Measurements from ENCODE around the gene CRMP1.

Gene CRMP1

GRCh38 chr4:5924461-5925125, 31.7 kb upstream of the CRMP1 start:
- Histone ChIP-seq H2AK5ac (ENCODE audit: low read depth, low read length) (peak overlapping the region; percentile 40), H3K18ac (ENCODE audit: low read length) (no peak overlapping the region), H2BK5ac (ENCODE audit: low read length) (peak overlapping the region; percentile 57), H3K79me1 (ENCODE audit: low read depth, low read length) (no peaks in the 10 kb centered on the region), H2BK120ac (ENCODE audit: low read depth, low read length) (no peak overlapping the region), H3K14ac (ENCODE audit: low read length) (no peak overlapping the region), H2BK12ac (ENCODE audit: low read length) (no peak overlapping the region), H2BK15ac (ENCODE audit: low read length) (peak overlapping the region; percentile 30), H3K27ac (replicated peaks; ENCODE audit: low read length) (no peak overlapping the region), H3K9ac (ENCODE audit: low read depth, low read length, poor library complexity) (no peak overlapping the region), H3K4me1 (ENCODE audit: control insufficient read depth in 2 of 2, insufficient read depth in 1 of 2, low read depth in 1 of 2, low read length in 2 of 2) (peaks cover 5 to 6% of the 10 kb centered on the region in 2 donors), H4K91ac (ENCODE audit: low read depth, low read length, poor library complexity) (no peak overlapping the region), H2AFZ (ENCODE audit: low read length) (no peak overlapping the region), H3K4ac (ENCODE audit: low read length) (no peak overlapping the region), H3K23ac (ENCODE audit: low read depth, low read length, poor library complexity) (peak overlapping the region; percentile 52), H3K27me3 (ENCODE audit: control insufficient read depth in 3 of 3, insufficient read depth in 3 of 3, low read depth in 1 of 3, low read length in 3 of 3) (peaks cover 0 to 36% (median 0%) of the 10 kb centered on the region in 3 experiments), H3K4me3 (ENCODE audit: low read length in 2 of 2) (no peak overlapping the region), H3K36me3 (replicated peaks in 1 of 2; ENCODE audit: control insufficient read depth in 2 of 2, insufficient read depth in 2 of 2, low read length in 2 of 2) (no peaks in the 10 kb centered on the region), H3K9me3 (replicated peaks in 1 of 2; ENCODE audit: control insufficient read depth in 2 of 2, insufficient read depth in 1 of 2, low read depth in 1 of 2, low read length in 2 of 2) (no peaks in the 10 kb centered on the region), H4K8ac (ENCODE audit: low read depth, low read length) (no peak overlapping the region), H3K4me2 (ENCODE audit: insufficient read depth, low read length, poor library complexity, severe bottlenecking) (no peak overlapping the region)
- no CpG with 5 or more reads among the region's 12 CpGs for WGBS, 2 donors (ENCODE audit: extremely low coverage in 2 of 2, insufficient read length in 2 of 2, insufficient replicate concordance in 1 of 2)
- no peak for DNase-seq (ENCODE audit: low spot score)

DNA sequence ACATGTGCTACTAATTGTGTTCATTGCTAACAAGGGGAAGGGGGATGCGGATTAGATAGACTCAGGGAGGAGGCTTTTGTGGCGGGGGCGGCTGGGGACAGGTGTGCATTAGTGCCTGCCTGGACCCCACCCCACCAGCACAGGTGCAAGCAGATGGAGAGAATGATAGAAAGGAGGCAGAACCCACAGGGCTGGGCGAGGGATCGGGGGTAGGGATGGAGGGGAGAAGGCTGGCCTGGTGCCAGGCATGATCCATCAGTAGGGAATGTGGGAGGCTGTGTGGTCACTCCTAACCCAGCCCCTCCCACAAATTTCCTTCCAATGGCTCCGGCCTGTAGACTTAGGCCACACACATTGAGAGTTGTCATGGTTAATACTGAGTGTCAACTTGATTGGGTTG, 30.5 kb upstream of the CRMP1 start:
- H3K23ac ChIP-seq (ENCODE audit: low read depth, low read length, poor library complexity) = no peak overlapping the region
- H3K18ac ChIP-seq (ENCODE audit: low read length) = no peak overlapping the region
- no peak for DNase-seq (ENCODE audit: low spot score)
- peaks cover 5 to 6% of the 10 kb centered on the region in 2 donors for H3K4me1 ChIP-seq (ENCODE audit: control insufficient read depth in 2 of 2, insufficient read depth in 1 of 2, low read depth in 1 of 2, low read length in 2 of 2)
- WGBS, 2 donors (ENCODE audit: extremely low coverage in 2 of 2, insufficient read length in 2 of 2, insufficient replicate concordance in 1 of 2) = no CpG with 5 or more reads among the region's 6 CpGs
- no peak overlapping the region for H2BK12ac ChIP-seq (ENCODE audit: low read length)
- no peak overlapping the region for H2BK5ac ChIP-seq (ENCODE audit: low read length)
- peaks cover 0 to 32% (median 0%) of the 10 kb centered on the region in 3 experiments for H3K27me3 ChIP-seq (ENCODE audit: control insufficient read depth in 3 of 3, insufficient read depth in 3 of 3, low read depth in 1 of 3, low read length in 3 of 3)
- no peak overlapping the region for H3K27ac ChIP-seq (replicated peaks; ENCODE audit: low read length)
- no peak overlapping the region for H2BK15ac ChIP-seq (ENCODE audit: low read length)
- H2AK5ac ChIP-seq (ENCODE audit: low read depth, low read length) = no peak overlapping the region
- no peak overlapping the region for H3K4ac ChIP-seq (ENCODE audit: low read length)
- no peaks in the 10 kb centered on the region for H3K79me1 ChIP-seq (ENCODE audit: low read depth, low read length)
- no peak overlapping the region for H3K4me3 ChIP-seq (ENCODE audit: low read length in 2 of 2)
- no peak overlapping the region for H2AFZ ChIP-seq (ENCODE audit: low read length)
- H4K8ac ChIP-seq (ENCODE audit: low read depth, low read length) = no peak overlapping the region
- H3K9ac ChIP-seq (ENCODE audit: low read depth, low read length, poor library complexity) = peak overlapping the region; percentile 25
- no peaks in the 10 kb centered on the region for H3K36me3 ChIP-seq (replicated peaks in 1 of 2; ENCODE audit: control insufficient read depth in 2 of 2, insufficient read depth in 2 of 2, low read length in 2 of 2)
- H4K91ac ChIP-seq (ENCODE audit: low read depth, low read length, poor library complexity) = no peak overlapping the region
- H3K9me3 ChIP-seq (replicated peaks in 1 of 2; ENCODE audit: control insufficient read depth in 2 of 2, insufficient read depth in 1 of 2, low read depth in 1 of 2, low read length in 2 of 2) = no peaks in the 10 kb centered on the region
- H3K4me2 ChIP-seq (ENCODE audit: insufficient read depth, low read length, poor library complexity, severe bottlenecking) = no peak overlapping the region
- H3K14ac ChIP-seq (ENCODE audit: low read length) = no peak overlapping the region
- no peak overlapping the region for H2BK120ac ChIP-seq (ENCODE audit: low read depth, low read length)

- no peak overlapping the region for H4K8ac ChIP-seq (ENCODE audit: low read depth, low read length)
- no peak overlapping the region for H2BK120ac ChIP-seq (ENCODE audit: low read depth, low read length)
- H2BK15ac ChIP-seq (ENCODE audit: low read length) = no peak overlapping the region
- no peaks in the 10 kb centered on the region for H3K36me3 ChIP-seq (replicated peaks in 1 of 2; ENCODE audit: control insufficient read depth in 2 of 2, insufficient read depth in 2 of 2, low read length in 2 of 2)
- H3K14ac ChIP-seq (ENCODE audit: low read length) = no peak overlapping the region
- H2AFZ ChIP-seq (ENCODE audit: low read length) = no peak overlapping the region
- no peak for DNase-seq (ENCODE audit: low spot score)
- H3K9ac ChIP-seq (ENCODE audit: low read depth, low read length, poor library complexity) = no peak overlapping the region
- no peak overlapping the region for H3K4me2 ChIP-seq (ENCODE audit: insufficient read depth, low read length, poor library complexity, severe bottlenecking)
- H3K18ac ChIP-seq (ENCODE audit: low read length) = no peak overlapping the region
- H2BK12ac ChIP-seq (ENCODE audit: low read length) = no peak overlapping the region
- no peak overlapping the region for H3K4ac ChIP-seq (ENCODE audit: low read length)
- H3K4me1 ChIP-seq (ENCODE audit: control insufficient read depth in 2 of 2, insufficient read depth in 1 of 2, low read depth in 1 of 2, low read length in 2 of 2) = peaks cover 5 to 6% of the 10 kb centered on the region in 2 donors
- no peak overlapping the region for H2BK5ac ChIP-seq (ENCODE audit: low read length)
- peaks cover 0 to 28% (median 0%) of the 10 kb centered on the region in 3 experiments for H3K27me3 ChIP-seq (ENCODE audit: control insufficient read depth in 3 of 3, insufficient read depth in 3 of 3, low read depth in 1 of 3, low read length in 3 of 3)
- no peaks in the 10 kb centered on the region for H3K9me3 ChIP-seq (replicated peaks in 1 of 2; ENCODE audit: control insufficient read depth in 2 of 2, insufficient read depth in 1 of 2, low read depth in 1 of 2, low read length in 2 of 2)
- no peak overlapping the region for H4K91ac ChIP-seq (ENCODE audit: low read depth, low read length, poor library complexity)
- H3K23ac ChIP-seq (ENCODE audit: low read depth, low read length, poor library complexity) = no peak overlapping the region
- H3K4me3 ChIP-seq (ENCODE audit: low read length in 2 of 2) = peak overlapping the region in 1 of 2 donors; percentile 23
- no peak overlapping the region for H2AK5ac ChIP-seq (ENCODE audit: low read depth, low read length)
- H3K79me1 ChIP-seq (ENCODE audit: low read depth, low read length) = no peaks in the 10 kb centered on the region
- H3K27ac ChIP-seq (replicated peaks; ENCODE audit: low read length) = no peak overlapping the region
- WGBS, 2 donors (ENCODE audit: extremely low coverage in 2 of 2, insufficient read length in 2 of 2, insufficient replicate concordance in 1 of 2) = no CpG with 5 or more reads among the region's 3 CpGs
Observed at GRCh38 chr4:5922556-5922955, 29.7 kb upstream of the CRMP1 start.

DNA sequence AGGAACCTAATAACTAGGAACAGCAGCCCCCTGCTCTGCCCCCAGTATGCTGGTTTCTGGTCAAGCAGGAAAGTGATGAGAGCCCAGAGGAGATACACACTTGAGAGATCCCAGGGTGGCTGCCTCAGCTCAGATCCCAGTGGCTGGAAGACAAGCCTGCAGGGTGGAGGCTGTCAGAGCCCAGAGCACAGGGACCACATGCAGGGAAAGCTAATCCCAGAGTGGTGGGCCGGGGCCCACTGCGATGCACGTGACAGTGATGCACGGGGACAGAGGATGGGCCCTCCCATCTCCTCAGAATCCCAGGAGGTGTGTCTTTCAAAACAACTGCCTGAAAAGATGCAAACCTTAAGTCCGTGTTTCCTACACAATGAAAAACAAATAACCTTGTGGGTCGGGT, 29.1 kb upstream of the CRMP1 start:
- no peak for DNase-seq (ENCODE audit: low spot score)
- Histone ChIP-seq H3K79me1 (ENCODE audit: low read depth, low read length) (no peaks in the 10 kb centered on the region), H3K4me3 (ENCODE audit: low read length in 2 of 2) (no peak overlapping the region), H3K4ac (ENCODE audit: low read length) (no peak overlapping the region), H3K36me3 (replicated peaks in 1 of 2; ENCODE audit: control insufficient read depth in 2 of 2, insufficient read depth in 2 of 2, low read length in 2 of 2) (no peaks in the 10 kb centered on the region), H2BK12ac (ENCODE audit: low read length) (no peak overlapping the region), H3K9me3 (replicated peaks in 1 of 2; ENCODE audit: control insufficient read depth in 2 of 2, insufficient read depth in 1 of 2, low read depth in 1 of 2, low read length in 2 of 2) (no peaks in the 10 kb centered on the region), H2BK5ac (ENCODE audit: low read length) (no peak overlapping the region), H3K14ac (ENCODE audit: low read length) (no peak overlapping the region), H3K27ac (replicated peaks; ENCODE audit: low read length) (no peak overlapping the region), H2BK120ac (ENCODE audit: low read depth, low read length) (no peak overlapping the region), H3K18ac (ENCODE audit: low read length) (peak overlapping the region; percentile 11), H2AFZ (ENCODE audit: low read length) (no peak overlapping the region), H2AK5ac (ENCODE audit: low read depth, low read length) (no peak overlapping the region), H2BK15ac (ENCODE audit: low read length) (no peak overlapping the region), H3K4me1 (ENCODE audit: control insufficient read depth in 2 of 2, insufficient read depth in 1 of 2, low read depth in 1 of 2, low read length in 2 of 2) (peaks cover 5 to 6% of the 10 kb centered on the region in 2 donors), H3K23ac (ENCODE audit: low read depth, low read length, poor library complexity) (no peak overlapping the region), H4K8ac (ENCODE audit: low read depth, low read length) (no peak overlapping the region), H3K4me2 (ENCODE audit: insufficient read depth, low read length, poor library complexity, severe bottlenecking) (no peak overlapping the region), H3K9ac (ENCODE audit: low read depth, low read length, poor library complexity) (no peak overlapping the region), H3K27me3 (ENCODE audit: control insufficient read depth in 3 of 3, insufficient read depth in 3 of 3, low read depth in 1 of 3, low read length in 3 of 3) (peaks cover 0 to 25% (median 0%) of the 10 kb centered on the region in 3 experiments), H4K91ac (ENCODE audit: low read depth, low read length, poor library complexity) (no peak overlapping the region)
- WGBS, 2 donors (ENCODE audit: extremely low coverage in 2 of 2, insufficient read length in 2 of 2, insufficient replicate concordance in 1 of 2) = no CpG with 5 or more reads among the region's 6 CpGs

Measured in neuronal stem cell (in vitro differentiated cells).